GM21786 (cell line): Measurements from ENCODE around the gene NOP9.
A peak's percentile ranks its signal among the peaks of the same experiment; 100 is the strongest.

Experiments used
- ATAC-seq: cut with Tn5 transposase; IDR thresholded peaks from one replicate; pipeline ENCODE4 v1.9.1; 2021; ENCODE audit not compliant: unreplicated experiment

The NOP9 gene

DNA sequence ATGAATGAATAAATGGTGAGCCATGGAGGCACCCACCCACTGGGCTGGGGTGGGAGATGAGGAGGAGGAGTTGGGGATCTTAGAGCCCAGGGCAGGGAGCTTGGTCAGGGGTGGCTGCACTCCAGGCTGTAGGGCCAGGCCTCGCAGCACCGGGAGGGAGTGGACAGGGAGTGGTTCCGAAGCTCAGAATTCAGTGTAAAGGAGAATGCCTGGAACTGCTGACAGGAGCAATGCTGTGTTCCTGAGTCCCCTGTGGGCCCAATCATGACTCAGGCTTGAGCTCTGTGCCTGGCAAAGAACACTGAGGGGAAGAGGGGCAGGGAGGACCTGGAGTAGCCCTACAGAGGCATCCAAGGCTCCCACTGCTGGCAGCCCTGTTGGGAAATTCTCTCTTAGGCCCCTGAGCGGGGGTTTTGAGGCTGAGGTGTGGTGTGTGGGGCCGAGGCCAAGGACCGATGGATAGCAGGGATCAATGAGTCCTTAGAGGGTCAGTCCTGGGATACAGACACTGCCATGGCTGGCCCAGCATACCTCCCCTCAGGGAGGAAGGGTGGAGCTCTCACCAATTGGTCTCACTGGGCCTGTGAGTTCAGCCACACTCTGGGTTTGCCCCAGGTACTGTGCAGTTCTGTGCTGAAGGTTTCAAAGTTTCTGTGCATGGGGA is 18.7 kb upstream of the NOP9 start:
- no peak for ATAC-seq

DNA sequence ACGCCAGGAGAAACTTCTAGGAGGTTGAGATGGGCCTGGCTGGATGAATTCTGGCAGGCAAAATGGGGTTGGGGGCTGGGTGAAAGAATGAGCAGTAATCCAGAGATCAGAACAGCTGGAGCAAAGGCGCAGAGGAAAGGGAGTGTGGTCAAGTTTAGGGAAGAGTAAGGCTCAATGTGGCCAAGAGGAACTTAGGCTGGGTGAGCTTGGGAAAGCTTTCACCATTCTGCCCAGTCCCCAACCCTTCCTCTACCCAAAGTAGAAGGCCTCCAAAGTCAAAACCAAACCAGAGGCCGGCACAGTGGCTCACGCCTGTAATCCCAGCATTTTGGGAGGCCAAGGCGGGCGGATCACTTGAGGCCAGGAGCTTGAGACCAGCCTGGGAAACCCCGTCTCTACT is 18.0 kb upstream of the NOP9 start:
- ATAC-seq = no peak

DNA sequence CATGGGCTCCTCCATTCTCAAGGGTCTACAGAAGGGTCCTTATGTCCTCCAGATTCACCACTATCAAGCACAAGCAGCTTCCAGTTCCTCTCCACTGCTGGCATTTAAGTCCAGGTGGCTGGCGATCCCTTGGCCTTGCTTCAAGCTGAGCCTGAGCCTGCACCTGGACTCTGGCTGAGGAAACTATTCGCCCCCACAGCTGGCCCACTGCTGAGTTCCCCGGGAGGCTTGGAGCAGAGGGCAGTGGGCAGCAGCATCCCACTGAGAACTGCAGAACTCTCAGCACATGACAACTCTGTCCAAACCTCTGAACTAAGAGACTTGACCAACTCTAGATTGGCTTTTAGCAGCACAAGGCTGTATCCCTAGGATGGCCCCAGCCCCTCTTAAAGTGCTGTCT is 16.9 kb upstream of the NOP9 start:
- no peak for ATAC-seq

DNA sequence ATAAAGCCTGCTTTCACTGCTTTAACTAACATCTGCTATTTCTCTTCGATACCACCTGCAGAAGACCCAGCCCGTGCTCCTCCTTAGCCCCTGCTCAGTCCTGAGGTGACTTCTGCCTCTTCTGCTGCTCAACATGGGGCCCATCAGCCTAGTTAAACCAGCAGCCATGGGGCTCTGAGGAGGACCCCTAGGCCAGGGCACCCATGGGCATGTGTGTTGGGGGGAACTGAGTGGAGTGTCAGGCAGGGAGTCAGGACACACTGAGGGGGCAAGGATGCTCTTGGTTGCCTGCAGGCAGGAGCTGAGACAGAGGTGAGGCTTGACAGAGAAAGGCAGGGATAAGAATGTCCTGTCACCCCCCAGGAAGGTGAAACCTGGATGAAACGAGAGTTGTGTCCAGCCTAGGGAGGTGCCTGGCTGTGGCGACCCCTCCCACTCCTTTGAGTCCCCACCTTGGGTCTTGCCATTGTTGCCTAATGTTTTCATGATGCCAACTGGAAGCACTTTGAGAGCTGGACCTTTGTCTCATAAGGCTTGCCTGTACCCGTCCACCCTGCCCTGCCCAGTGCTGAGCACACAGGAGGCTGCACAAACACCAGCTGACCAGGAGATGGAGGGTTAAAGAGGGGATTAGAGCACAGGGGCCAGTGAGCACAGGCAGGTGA is 15.7 kb upstream of the NOP9 start:
- ATAC-seq = no peak

DNA sequence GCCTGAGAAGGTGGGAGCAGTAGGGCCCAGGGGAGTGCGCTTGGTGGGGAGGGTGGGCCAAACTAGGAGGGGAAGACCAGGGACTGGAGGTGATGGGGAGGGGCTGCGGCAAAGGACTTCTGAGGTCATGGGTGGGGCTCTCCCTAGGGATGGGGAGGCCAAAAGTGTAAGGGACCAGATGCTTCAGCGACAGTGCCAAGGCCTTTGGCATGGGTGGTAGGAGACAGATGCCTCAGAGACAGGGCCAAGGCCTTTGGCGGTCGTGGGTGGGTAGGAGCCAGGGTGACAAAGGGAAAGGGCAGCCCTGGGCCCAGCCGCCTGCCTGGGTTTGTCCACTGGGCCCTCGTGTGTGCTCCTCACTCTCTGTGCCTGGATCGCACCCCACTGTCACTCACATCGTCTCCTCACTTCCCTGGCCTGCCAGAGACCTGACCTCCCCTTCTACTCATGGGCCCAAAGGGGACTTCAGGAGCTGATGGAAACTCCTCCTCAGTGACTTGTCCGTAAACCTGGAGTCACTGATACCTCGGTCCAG is 15.1 kb upstream of the NOP9 start:
- no peak for ATAC-seq

DNA sequence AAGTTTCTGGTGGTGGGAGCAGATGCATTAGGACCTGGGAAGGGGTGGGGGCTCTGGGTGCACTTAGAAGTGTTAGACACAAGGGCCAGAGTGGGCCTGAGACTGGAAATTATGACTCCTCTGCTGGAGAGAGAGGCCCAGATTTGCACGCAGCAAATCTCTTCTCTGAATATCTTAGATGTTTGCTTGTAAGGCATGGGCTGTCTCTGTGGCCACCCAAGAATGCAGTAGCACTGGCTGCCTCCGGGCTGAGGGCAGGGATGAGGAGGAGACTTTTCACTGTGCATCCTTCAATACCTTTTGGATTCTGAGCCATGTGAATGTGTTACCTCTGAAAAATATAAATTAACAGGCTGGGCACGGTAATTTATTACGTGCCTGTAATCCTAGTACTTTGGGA is 14.3 kb upstream of the NOP9 start:
- ATAC-seq = no peak

DNA sequence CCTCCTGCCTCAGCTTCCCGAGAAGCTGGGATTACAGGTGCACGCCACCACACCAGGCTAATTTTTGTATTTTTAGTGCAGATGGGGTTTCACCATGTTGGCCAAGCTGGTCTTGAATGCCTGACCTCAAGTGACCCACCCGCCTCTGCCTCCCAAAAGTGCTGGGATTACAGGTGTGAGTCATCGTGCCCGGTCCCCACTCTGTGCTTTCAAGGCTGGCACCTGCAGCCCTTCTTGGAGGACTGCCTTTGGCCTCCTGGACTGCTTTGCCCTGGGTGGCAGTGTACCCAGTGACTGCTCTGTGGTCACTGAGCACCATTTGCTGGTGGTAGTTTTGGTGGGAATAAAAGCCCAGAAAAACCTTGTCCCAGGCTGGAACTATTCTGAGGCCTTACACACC is 12.7 kb upstream of the NOP9 start:
- ATAC-seq = no peak

DNA sequence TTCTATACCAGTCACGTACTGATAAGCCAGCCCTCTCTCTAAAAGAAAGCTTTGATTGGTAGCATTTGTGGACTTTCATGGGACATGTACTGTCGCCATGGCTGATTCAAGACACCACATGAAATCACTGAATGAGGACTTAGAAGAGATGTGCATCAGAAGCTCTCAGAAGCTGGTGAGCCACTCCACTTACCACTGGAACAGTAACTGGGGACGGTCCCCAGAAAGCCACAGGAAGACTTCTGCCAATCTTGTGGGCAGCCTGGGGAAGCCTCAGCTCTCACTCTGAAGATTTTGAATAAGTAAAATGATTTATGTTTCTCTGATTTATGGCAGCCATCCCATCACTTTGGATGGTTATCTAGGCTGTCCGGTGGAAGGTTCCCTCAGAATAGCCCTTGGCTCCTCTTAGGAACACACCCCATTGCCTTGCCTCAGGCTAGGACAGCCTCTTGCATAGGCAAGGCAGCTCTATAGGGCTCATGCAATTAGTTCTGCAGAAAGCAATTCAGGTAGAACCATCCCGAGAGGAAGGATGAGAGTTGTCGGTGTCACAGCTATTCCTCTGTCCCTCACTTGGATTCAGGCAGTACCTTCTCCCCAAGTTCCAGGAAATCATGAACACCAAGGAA is 9.9 kb upstream of the NOP9 start:
- ATAC-seq = peak; percentile 93

DNA sequence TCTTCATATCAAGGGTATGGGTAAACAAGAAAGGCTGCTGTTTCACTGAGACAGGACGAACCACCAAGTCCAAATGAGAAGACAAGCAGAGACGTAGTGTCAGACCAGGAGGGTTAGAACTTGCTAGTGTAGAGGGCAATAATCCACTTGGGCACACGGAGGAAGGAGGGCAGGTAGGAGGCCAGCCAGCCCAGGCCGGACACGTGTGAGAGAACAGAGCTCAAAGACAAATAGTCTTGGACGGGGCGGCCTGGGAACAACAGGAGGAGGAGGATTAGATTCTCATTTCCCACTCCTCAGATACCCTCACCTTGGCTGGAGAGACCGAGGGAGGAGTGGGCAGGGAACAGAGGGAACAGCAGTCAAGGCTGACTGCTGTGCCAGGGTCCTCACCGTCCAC is 8.9 kb upstream of the NOP9 start:
- no peak for ATAC-seq

DNA sequence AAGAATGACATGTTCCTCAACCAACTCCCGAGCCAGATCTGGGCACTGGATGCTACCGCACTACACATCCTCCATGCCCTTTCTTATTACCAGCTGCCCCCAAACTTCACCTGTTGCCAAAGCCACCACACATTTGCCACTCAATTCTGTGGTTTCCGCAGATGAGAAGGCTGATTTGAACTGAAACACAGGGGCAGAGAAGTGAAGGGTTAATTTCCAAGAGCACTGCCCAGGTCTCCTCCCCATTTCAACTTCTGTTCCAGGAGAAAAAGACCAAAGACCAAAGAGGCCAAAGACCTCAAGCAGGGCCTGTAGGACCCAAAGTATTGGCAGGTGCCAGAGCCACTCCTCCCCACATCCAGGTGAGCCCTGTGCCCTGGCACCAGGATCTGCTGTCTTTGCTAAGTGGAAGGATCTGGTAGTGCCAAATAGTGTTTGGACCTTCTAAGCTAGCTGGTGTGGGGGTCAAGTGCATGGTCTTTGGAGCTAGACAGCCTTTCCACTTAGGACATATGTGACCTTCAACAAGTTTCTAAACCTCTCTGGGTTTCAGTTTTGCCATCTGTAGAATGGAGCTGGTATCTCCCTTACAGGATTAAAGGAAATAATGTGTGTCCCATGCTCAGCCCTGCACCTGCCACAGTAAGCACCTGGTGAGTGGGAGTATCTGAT is 8.1 kb upstream of the NOP9 start:
- ATAC-seq = no peak

DNA sequence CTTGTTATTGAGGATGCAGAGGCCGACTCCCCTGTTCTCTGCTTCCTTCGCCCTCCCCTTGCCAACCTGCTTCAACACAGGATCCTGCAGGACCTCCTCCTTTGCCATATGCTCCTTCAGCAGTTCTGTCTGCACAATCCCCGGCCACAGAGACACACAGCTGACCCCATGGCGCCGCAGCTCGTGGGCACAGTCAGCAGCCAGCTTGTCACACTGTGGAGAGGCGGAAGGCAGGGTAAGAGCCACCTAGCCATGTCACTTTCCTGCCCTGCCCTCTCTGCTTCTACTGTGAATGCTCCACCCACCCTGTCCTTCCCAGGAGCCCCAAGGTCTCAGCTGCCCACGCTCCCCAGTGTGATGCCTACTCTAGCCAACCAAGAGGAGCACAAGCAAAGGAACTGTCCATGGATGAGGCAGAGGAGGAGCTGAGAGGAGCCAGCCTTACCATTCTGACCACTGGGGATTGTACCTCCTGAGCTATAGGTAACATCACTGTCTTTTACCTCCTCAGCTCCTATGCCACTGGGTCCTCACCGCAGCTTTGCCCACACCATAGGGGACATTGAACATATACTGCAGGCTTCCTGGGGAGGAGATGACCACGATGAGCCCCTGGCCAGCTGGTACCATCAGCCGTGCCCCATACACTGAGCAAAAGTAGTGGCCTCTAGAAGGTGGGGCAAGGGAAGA is 7.4 kb upstream of the NOP9 start:
- ATAC-seq = no peak

DNA sequence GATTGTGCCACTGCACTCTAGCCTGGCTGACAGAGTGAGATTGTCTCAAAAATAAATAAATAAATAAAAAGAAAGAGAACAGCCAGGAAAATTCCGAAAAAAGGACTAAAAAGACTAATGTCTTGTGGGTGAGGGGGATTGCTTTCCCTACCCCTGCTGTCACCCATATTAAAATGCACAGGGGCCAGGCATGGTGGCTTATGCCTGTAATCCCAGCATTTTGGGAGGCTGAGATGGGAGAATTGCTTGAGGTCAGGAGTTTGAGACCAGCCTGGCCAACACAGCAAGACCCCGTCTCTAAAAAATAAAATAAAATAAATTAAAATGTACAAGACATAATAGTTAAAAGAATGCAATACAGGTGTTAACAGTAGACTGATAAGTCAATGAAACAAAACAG is 6.1 kb upstream of the NOP9 start:
- ATAC-seq = no peak

DNA sequence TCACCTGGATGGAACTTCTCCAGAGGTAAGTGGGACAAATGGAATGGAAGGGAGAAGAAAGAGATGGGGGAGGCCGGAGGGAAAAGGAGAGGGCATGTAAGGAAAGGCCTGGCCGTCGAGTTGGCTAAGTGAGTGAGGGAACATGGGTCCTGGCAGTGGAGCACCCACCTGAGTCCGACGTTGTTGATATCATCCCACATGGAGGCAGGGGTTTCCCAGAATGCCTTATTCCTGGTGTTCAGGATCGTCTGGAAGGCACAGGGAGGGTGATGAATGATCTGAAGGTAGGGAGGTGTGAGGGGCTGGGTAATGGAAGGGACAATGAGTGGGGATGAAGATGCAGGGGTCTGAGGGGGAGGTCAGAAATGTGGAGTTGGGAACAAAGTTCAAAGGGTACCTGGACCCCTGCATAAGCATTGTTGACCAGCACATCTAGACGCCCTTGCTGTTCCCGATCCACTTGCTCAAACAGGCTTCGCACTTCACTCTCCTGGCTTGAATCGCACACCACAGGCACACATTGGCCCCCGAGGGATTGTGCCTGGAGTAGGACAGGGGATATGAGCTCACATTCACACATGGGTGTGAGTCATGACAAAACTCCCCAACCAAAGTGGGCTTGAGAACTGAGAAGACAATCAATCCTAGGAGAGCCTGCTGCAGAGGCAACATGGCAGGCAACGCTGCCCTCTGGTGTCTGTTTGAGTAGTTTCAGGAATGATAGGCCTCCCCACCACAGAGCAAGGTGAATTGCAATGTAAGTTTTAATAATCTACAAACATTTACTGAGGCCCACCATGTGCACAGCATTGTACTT is 3.1 kb upstream of the NOP9 start:
- peak; percentile 48 for ATAC-seq

DNA sequence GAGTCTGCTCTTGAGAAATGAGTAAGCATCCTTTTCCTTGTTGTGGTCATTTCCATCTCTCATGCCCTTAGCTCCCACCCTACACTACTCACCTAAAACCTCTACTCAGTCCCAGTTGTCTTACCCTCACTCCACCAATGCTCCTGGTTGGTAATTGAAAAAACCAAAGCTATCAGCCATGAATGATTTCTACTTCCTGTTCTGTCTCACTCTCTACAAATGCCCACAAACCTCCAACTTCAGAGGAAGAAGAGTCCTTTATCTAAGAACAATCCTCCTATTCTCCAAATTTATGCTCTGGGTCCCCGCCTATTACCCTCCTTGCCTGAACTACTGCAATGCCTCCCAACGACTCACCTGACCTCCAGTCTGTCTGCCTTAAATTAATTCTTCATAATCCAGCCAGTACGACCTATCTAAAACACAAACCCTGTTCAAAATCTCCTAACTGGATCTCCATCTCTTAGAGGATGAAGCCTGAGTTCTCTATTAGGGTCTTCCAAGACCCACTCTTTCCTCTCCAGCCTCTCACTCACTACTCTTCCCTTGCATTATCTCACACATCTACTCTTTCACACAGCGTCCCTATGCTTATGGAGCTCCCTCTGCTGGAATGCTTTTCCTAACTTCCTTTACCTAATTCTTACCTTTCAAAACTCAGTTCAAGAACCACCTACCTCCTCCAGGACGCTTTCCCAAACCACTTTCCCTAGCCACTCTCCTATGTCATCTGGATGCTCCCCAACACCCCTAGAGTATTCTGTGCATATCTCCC is 2.3 kb upstream of the NOP9 start:
- peak; percentile 18 for ATAC-seq

DNA sequence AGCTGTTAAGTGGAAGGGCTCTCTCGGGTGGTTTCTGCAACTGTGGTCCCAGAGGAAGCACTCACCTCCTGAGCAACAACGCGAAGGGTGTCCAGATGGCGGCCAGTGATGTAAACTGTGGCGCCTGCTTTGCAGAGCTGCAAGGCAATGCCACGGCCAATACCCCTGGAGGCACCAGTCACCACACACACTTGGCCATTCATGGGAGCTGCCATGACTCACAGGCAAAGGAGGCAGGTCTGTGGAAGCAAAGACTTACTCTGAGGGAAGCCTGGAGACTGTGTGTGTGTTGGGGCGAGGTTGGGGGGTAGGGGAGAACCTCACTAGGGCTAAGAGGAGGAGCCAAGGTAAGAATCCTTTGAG is 777 bp upstream of the NOP9 start:
- no peak for ATAC-seq

DNA sequence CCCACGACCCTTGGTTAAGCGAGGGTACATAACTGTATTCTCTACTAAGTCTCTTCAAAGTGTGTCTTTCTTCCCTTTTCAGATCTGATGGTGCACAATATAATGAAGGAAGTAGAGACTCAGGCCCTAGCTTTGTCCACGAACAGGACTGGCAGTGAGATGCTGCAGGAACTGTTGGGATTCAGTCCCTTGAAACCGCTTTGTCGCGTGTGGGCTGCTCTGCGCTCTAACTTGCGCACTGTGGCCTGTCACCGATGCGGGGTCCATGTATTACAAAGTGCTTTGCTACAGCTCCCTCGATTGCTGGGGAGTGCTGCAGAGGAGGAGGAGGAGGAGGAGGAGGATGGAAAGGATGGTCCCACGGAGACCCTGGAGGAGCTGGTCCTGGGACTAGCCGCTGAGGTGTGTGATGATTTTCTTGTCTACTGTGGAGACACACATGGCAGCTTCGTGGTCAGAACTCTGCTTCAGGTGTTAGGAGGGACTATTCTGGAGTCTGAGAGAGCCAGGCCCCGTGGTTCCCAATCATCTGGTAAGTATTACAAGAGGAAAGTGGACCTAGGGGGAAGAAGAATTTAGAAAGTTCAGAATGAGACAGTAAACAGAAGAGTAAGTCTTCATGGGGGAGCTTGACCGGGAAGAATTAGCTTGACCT is 803 bp downstream of the NOP9 start:
- no peak for ATAC-seq

DNA sequence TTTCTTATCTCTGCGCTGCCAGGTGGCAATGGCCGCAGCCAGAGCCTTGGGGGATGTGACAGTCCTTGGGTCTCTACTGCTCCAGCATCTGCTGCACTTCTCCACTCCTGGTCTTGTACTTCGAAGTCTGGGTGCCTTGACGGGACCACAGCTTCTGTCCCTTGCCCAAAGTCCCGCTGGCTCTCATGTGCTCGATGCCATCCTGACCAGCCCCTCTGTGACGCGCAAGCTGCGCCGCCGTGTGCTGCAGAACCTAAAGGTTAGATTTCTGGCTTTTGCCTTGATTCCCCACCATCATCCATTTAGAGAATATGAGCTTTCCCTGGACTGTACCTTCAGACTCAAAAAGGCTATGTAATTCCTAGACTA is 4.4 kb downstream of the NOP9 start:
- ATAC-seq = no peak

DNA sequence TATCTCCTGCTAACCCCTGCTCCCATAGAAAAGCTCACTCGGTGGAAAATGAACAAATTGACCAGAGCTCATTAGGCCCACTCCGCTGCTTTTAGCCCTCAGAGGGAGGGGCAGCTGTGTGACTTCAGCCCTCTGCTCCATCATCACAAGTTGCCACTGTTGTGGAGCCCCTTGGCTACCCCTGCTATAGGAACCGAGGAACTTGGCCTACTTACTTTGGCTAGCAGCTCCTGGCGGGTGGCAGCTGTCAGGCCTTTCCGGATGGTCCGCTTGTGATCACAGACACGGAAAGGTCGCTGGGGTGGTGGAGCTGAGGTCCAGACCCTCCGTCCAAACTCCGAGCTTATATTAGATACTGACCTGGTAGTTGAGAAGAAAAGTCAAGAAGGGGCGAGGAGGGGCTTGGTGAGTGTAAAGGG is 7.5 kb downstream of the NOP9 start:
- no peak for ATAC-seq
